Activated T-helper 1 cell treated with anti-CD3 and anti-CD28 coated beads, Interleukin-12 subunit alpha, Interleukin-12 subunit beta, Interleukin-2, Interleukin-4 antibody, amounts not matched to agents 30 ng/mL and 10 ng/mL and 1 ng/mL, durations not matched to agents 14 hours and 24 hours and 36 hours (primary cell): Measurements from ENCODE around the gene HNRNPAB. TPM values are rescaled to one million over a fixed set of nuclear protein-coding genes. Genes with fewer than 3 reads are reported as not detected.
"Not testable (repeated sequence)": the region's sequence is repeated elsewhere in the genome, so short reads cannot be mapped to it uniquely, and the experiment has no call there.

ENCODE experiments used
- DNase-seq: peaks from one replicate; pipeline ENCODE4 v3.0.0; 2021; ENCODE audit warnings: low spot score
- H3K27ac Mint-ChIP-seq: one replicate; pipeline ENCODE4 v1.8.0; 2021; ENCODE audit warnings: mild to moderate bottlenecking, mixed read lengths
- H3K27me3 Mint-ChIP-seq: one replicate; pipeline ENCODE4 v1.8.0; 2022; ENCODE audit warnings: mild to moderate bottlenecking, moderate library complexity, mixed read lengths; ENCODE audit not compliant: insufficient read depth
- H3K36me3 Mint-ChIP-seq: one replicate; pipeline ENCODE4 v1.8.0; 2021; ENCODE audit warnings: low read depth, mixed read lengths
- H3K4me1 Mint-ChIP-seq: one replicate; pipeline ENCODE4 v1.8.0; 2021; ENCODE audit warnings: low read depth, mixed read lengths
- H3K4me3 Mint-ChIP-seq: one replicate; pipeline ENCODE4 v1.8.0; 2021; ENCODE audit warnings: mild to moderate bottlenecking, moderate library complexity, mixed read lengths
- H3K9me3 Mint-ChIP-seq: one replicate; pipeline ENCODE4 v1.8.0; 2021; ENCODE audit warnings: mixed read lengths
- intact Hi-C: fragments of 100-400 bp; cut with micrococcal nuclease; formaldehyde crosslinking; loops from one replicate; pipeline ENCODE4 v1.15.1; 2024
- total RNA-seq: library from RNA; stranded (reverse); gene quantifications from 2 replicates; pipeline ENCODE4 v1.2.3, GENCODE V29; 2022

The HNRNPAB gene
- total RNA-seq, 1 donor from 2014 or later: 472 TPM

- no peak overlapping the region for H3K27ac Mint-ChIP-seq
- no peaks in the 10 kb centered on the region for H3K36me3 Mint-ChIP-seq
- H3K4me3 Mint-ChIP-seq: no peak overlapping the region
- peaks cover 6% of the 10 kb centered on the region for H3K4me1 Mint-ChIP-seq
- intact Hi-C loops: no loop called here
- no peaks in the 10 kb centered on the region for H3K9me3 Mint-ChIP-seq
- no peaks in the 10 kb centered on the region for H3K27me3 Mint-ChIP-seq
- no peak for DNase-seq
These were observed 43.4 kb downstream of the HNRNPAB start for GRCh38 chr5:178247481-178248456.

GRCh38 chr5:178248750-178249149 is 44.4 kb downstream of the HNRNPAB start:
- no peak overlapping the region for H3K27ac Mint-ChIP-seq
- no peak overlapping the region for H3K4me3 Mint-ChIP-seq
- intact Hi-C loops: no loop called here

GRCh38 chr5:178249191-178249989 is 45.1 kb downstream of the HNRNPAB start:
- peaks cover 6% of the 10 kb centered on the region for H3K4me1 Mint-ChIP-seq
- no peaks in the 10 kb centered on the region for H3K9me3 Mint-ChIP-seq
- no peak overlapping the region for H3K4me3 Mint-ChIP-seq
- peak overlapping the region; percentile 32 for H3K27ac Mint-ChIP-seq
- H3K36me3 Mint-ChIP-seq: no peaks in the 10 kb centered on the region
- intact Hi-C loops: no loop called here
- H3K27me3 Mint-ChIP-seq: no peaks in the 10 kb centered on the region
- DNase-seq: no peak

More at GRCh38 chr5:178248750-178249149, 44.4 kb downstream of the HNRNPAB start:
- peaks cover 6% of the 10 kb centered on the region for H3K4me1 Mint-ChIP-seq
- no peaks in the 10 kb centered on the region for H3K9me3 Mint-ChIP-seq
- no peaks in the 10 kb centered on the region for H3K36me3 Mint-ChIP-seq
- H3K27me3 Mint-ChIP-seq: no peaks in the 10 kb centered on the region
- DNase-seq: no peak

- no peak for DNase-seq
- H3K9me3 Mint-ChIP-seq: no peaks in the 10 kb centered on the region
- no peaks in the 10 kb centered on the region for H3K27me3 Mint-ChIP-seq
- intact Hi-C loops: no loop called here
- H3K4me1 Mint-ChIP-seq: peaks cover 6% of the 10 kb centered on the region
- H3K4me3 Mint-ChIP-seq: no peak overlapping the region
- no peak overlapping the region for H3K27ac Mint-ChIP-seq
- H3K36me3 Mint-ChIP-seq: no peaks in the 10 kb centered on the region
These were observed 45.9 kb downstream of the HNRNPAB start for GRCh38 chr5:178250263-178250662.

GRCh38 chr5:178252258-178252657 is 47.9 kb downstream of the HNRNPAB start:
- Mint-ChIP-seq H3K36me3 (no peaks in the 10 kb centered on the region), H3K9me3 (no peaks in the 10 kb centered on the region), H3K27me3 (no peaks in the 10 kb centered on the region), H3K4me3 (no peak overlapping the region), H3K4me1 (peaks cover 6% of the 10 kb centered on the region), H3K27ac (no peak overlapping the region)
- intact Hi-C loops: no loop called here
- no peak for DNase-seq

- H3K4me1 Mint-ChIP-seq, DNase-seq, H3K27ac Mint-ChIP-seq, H3K27me3 Mint-ChIP-seq, H3K9me3 Mint-ChIP-seq, intact Hi-C loops, H3K4me3 Mint-ChIP-seq, H3K36me3 Mint-ChIP-seq: not testable (repeated sequence)
These were observed 49.3 kb downstream of the HNRNPAB start for GRCh38 chr5:178253632-178254031.

GRCh38 chr5:178256746-178257145 is 52.4 kb downstream of the HNRNPAB start:
- H3K27me3 Mint-ChIP-seq: no peaks in the 10 kb centered on the region
- H3K4me1 Mint-ChIP-seq: no peaks in the 10 kb centered on the region
- H3K9me3 Mint-ChIP-seq: no peaks in the 10 kb centered on the region
- intact Hi-C loops: no loop called here
- DNase-seq: no peak
- H3K36me3 Mint-ChIP-seq: no peaks in the 10 kb centered on the region
- no peak overlapping the region for H3K4me3 Mint-ChIP-seq
- H3K27ac Mint-ChIP-seq: no peak overlapping the region

GRCh38 chr5:178257650-178258049 is 53.3 kb downstream of the HNRNPAB start:
- no peak overlapping the region for H3K27ac Mint-ChIP-seq
- intact Hi-C loops: no loop called here
- no peak overlapping the region for H3K4me3 Mint-ChIP-seq
- DNase-seq: no peak
- no peaks in the 10 kb centered on the region for H3K36me3 Mint-ChIP-seq
- no peaks in the 10 kb centered on the region for H3K4me1 Mint-ChIP-seq
- no peaks in the 10 kb centered on the region for H3K9me3 Mint-ChIP-seq
- no peaks in the 10 kb centered on the region for H3K27me3 Mint-ChIP-seq

- H3K36me3 Mint-ChIP-seq: no peaks in the 10 kb centered on the region
- no peak for DNase-seq
- H3K27ac Mint-ChIP-seq: no peak overlapping the region
- H3K27me3 Mint-ChIP-seq: peaks cover 3% of the 10 kb centered on the region
- intact Hi-C loops: no loop called here
- H3K4me3 Mint-ChIP-seq: no peak overlapping the region
- no peaks in the 10 kb centered on the region for H3K9me3 Mint-ChIP-seq
- no peaks in the 10 kb centered on the region for H3K4me1 Mint-ChIP-seq
These were observed 55.5 kb downstream of the HNRNPAB start for GRCh38 chr5:178259623-178260536.

Other genes starting within 250 kb of the HNRNPAB start
- gene PROP1, start 208.3 kb upstream of the HNRNPAB start, total RNA-seq: not detected in 2 replicates
- gene N4BP3, start 91.0 kb upstream of the HNRNPAB start, total RNA-seq: 1.8 TPM in 2 replicates
- gene RMND5B, start 73.5 kb upstream of the HNRNPAB start, total RNA-seq: 23.9 and 28.0 TPM in 2 replicates
- 264 and 265 TPM in 2 replicates for gene NHP2, start 50.6 kb upstream of the HNRNPAB start, total RNA-seq
- gene GMCL2, start 17.2 kb upstream of the HNRNPAB start, total RNA-seq: not detected in 2 replicates
- 84.4 and 86.7 TPM in 2 replicates for gene PHYKPL, start 28.3 kb downstream of the HNRNPAB start, total RNA-seq